H1 (cell line): ENCODE measurements around the gene CCDC33. TPM values are rescaled to one million over a fixed set of nuclear protein-coding genes. Genes with fewer than 3 reads are reported as not detected.

ENCODE experiments used
- BRCA1 ChIP-seq: IDR thresholded peaks from 2 replicates; pipeline ENCODE4 v1.6.1; 2012; ENCODE audit warnings: low read depth, low read length, improper control_type of control experiment
- RXRA ChIP-seq: IDR thresholded peaks from 2 replicates; pipeline ENCODE4 v1.6.1; 2011; ENCODE audit warnings: low read depth, mild to moderate bottlenecking, low read length, moderate library complexity; ENCODE audit not compliant: insufficient read depth
- TBP ChIP-seq: IDR thresholded peaks from 2 replicates; pipeline ENCODE4 v1.6.1; 2011; ENCODE audit warnings: low read depth, low read length, improper control_type of control experiment
- polyA plus RNA-seq, 7 experiments: library from polyadenylated mRNA; depleted of rRNA in 3 of 7; stranded (reverse) in 5 of 7; unstranded in 2 of 7; fragments of >200 nt in 5 of 7; fragments of 200-250 nt in 2 of 7; gene quantifications; 1 replicate in 5 of 7; 2 replicates in 1 of 7; 4 replicates in 1 of 7; pipeline versions ENCODE4 v1.2.1 to v1.2.3, GENCODE V29; 2011 to 2013; ENCODE audit warnings: missing spikeins in 2 of 7, mixed read lengths in 2 of 7
- total RNA-seq: library from RNA; stranded (reverse); fragmentation: NEBNext Ultra II Directional; extraction: Animal tissue kit (Norgen Biotek cat#: 25700); gene quantifications from 2 replicates; pipeline ENCODE4 v1.2.1, GENCODE V29; 2021

Gene CCDC33
- total and polyA plus RNA-seq, 2 of the 8 experiments (the other 6 are each of a cell fraction or from before 2014, with no cell fraction given): 2.0 to 2.7 TPM

- no peak for TF ChIP-seq TBP
- no peak for TF ChIP-seq RXRA
- TF ChIP-seq BRCA1: no peak
Observed at GRCh38 chr15:74381190-74381453, 145.0 kb downstream of the CCDC33 start (continued).
